Chondrocyte (in vitro differentiated cells): ENCODE data around the gene ZNF441. TPM values are rescaled to one million over a fixed set of nuclear protein-coding genes. Genes with fewer than 3 reads are reported as not detected.

Source experiments
- DNase-seq: peaks from one replicate; pipeline ENCODE4 v3.0.0; 2021; ENCODE audit warnings: mixed read lengths, low spot score
- H3K27ac Mint-ChIP-seq: one replicate; pipeline ENCODE4 v1.8.0; 2021; ENCODE audit warnings: mild to moderate bottlenecking, moderate library complexity, mixed read lengths; ENCODE audit not compliant: unreplicated experiment
- H3K27me3 Mint-ChIP-seq: 2 replicates; pipeline ENCODE4 v1.8.0; 2021; ENCODE audit warnings: low read depth, mixed read lengths
- H3K36me3 Mint-ChIP-seq: 2 replicates; pipeline ENCODE4 v1.8.0; 2021; ENCODE audit warnings: low read depth, mixed read lengths
- H3K4me1 Mint-ChIP-seq: 2 replicates; pipeline ENCODE4 v1.8.0; 2021; ENCODE audit warnings: low read depth, mild to moderate bottlenecking, mixed read lengths
- H3K4me3 Mint-ChIP-seq: one replicate; pipeline ENCODE4 v1.8.0; 2021; ENCODE audit warnings: mild to moderate bottlenecking, moderate library complexity, mixed read lengths; ENCODE audit not compliant: unreplicated experiment
- H3K9me3 Mint-ChIP-seq: 2 replicates; pipeline ENCODE4 v1.8.0; 2021; ENCODE audit warnings: low read depth, mixed read lengths
- CTCF ChIP-seq: fragments of 200-600 bp; sonication (generic); IDR thresholded peaks from 2 replicates; pipeline ENCODE4 v1.5.0; 2021; ENCODE audit warnings: antibody characterized with exemption, mild to moderate bottlenecking, moderate library complexity
- long read RNA-seq: library from polyadenylated mRNA; stranded (forward); transcript quantifications from one replicate; pipeline ENCODE4 v2.0.0, GENCODE V29; 2021
- total RNA-seq: library from RNA; stranded (reverse); gene quantifications from 3 replicates; pipeline ENCODE4 v1.2.1, GENCODE V29; 2021

The ZNF441 gene
- total RNA-seq = 4.9 to 5.8 TPM (median 5.6 TPM) in 3 replicates
- long read RNA-seq, full-length matches to known transcripts = 6 of 8 reads
- long read RNA-seq, partial matches to known transcripts = 0 of 8 reads
- long read RNA-seq, other reads (novel, unspliced or antisense) = 2 of 8 reads

- DNase-seq = peak; percentile 97
- TF ChIP-seq CTCF = peak; percentile 20
- H3K4me3 Mint-ChIP-seq = peak within 1 kb of the TSS; percentile 99
- peaks cover 17% of the 10 kb centered on the region for H3K4me1 Mint-ChIP-seq
- H3K9me3 Mint-ChIP-seq = peaks cover 34% of the 10 kb centered on the region
- peaks cover 3% of the 10 kb centered on the region for H3K27me3 Mint-ChIP-seq
- H3K36me3 Mint-ChIP-seq = peaks cover 11% of the 10 kb centered on the region
- peak within 1 kb of the TSS; percentile 100 for H3K27ac Mint-ChIP-seq
Measured at GRCh38 chr19:11766597-11767591, at the start of gene ZNF441. TSS of gene ZNF441 (plus strand) at chr19:11767000. CDS start at chr19:11767194, 194 bp downstream.

GRCh38 chr19:11721681-11722080 lies 45.1 kb upstream of the ZNF441 start:
- TF ChIP-seq CTCF = no peak
- H3K36me3 Mint-ChIP-seq = peaks cover 56% of the 10 kb centered on the region
- H3K27ac Mint-ChIP-seq = no peak overlapping the region
- H3K4me3 Mint-ChIP-seq = no peak overlapping the region
- no peaks in the 10 kb centered on the region for H3K27me3 Mint-ChIP-seq
- peaks cover 50% of the 10 kb centered on the region for H3K9me3 Mint-ChIP-seq
- no peak for DNase-seq
- H3K4me1 Mint-ChIP-seq = no peaks in the 10 kb centered on the region

GRCh38 chr19:11722414-11722813 lies 44.4 kb upstream of the ZNF441 start:
- no peaks in the 10 kb centered on the region for H3K4me1 Mint-ChIP-seq
- H3K9me3 Mint-ChIP-seq = peaks cover 54% of the 10 kb centered on the region
- peaks cover 56% of the 10 kb centered on the region for H3K36me3 Mint-ChIP-seq

GRCh38 chr19:11729586-11729985 lies 37.2 kb upstream of the ZNF441 start:
- Mint-ChIP-seq H3K9me3 (peaks cover 16% of the 10 kb centered on the region), H3K4me3 (no peak overlapping the region), H3K36me3 (peaks cover 17% of the 10 kb centered on the region), H3K27me3 (no peaks in the 10 kb centered on the region), H3K4me1 (no peaks in the 10 kb centered on the region), H3K27ac (no peak overlapping the region)
- no peak for TF ChIP-seq CTCF
- DNase-seq = no peak

More at GRCh38 chr19:11722414-11722813, 44.4 kb upstream of the ZNF441 start:
- Mint-ChIP-seq H3K27me3 (no peaks in the 10 kb centered on the region), H3K4me3 (no peak overlapping the region), H3K27ac (no peak overlapping the region)
- no peak for DNase-seq
- TF ChIP-seq CTCF = no peak

- peaks cover 29% of the 10 kb centered on the region for H3K4me1 Mint-ChIP-seq
- H3K36me3 Mint-ChIP-seq = peaks cover 4% of the 10 kb centered on the region
- no peaks in the 10 kb centered on the region for H3K27me3 Mint-ChIP-seq
- H3K9me3 Mint-ChIP-seq = no peaks in the 10 kb centered on the region
- H3K4me3 Mint-ChIP-seq = no peak overlapping the region
- TF ChIP-seq CTCF = no peak
- no peak for DNase-seq
- H3K27ac Mint-ChIP-seq = no peak overlapping the region
Measured at GRCh38 chr19:11735375-11735774, 31.4 kb upstream of the ZNF441 start.
